ENCODE results near the gene MYLK4. TPM values are rescaled to one million over a fixed set of nuclear protein-coding genes. Genes with fewer than 3 reads are reported as not detected.
"Not testable (repeated sequence)": the region's sequence is repeated elsewhere in the genome, so short reads cannot be mapped to it uniquely, and the experiment has no call there.

The MYLK4 gene
- total RNA-seq, 1 experiment from 2014 or later, result 1.6 TPM

DNA sequence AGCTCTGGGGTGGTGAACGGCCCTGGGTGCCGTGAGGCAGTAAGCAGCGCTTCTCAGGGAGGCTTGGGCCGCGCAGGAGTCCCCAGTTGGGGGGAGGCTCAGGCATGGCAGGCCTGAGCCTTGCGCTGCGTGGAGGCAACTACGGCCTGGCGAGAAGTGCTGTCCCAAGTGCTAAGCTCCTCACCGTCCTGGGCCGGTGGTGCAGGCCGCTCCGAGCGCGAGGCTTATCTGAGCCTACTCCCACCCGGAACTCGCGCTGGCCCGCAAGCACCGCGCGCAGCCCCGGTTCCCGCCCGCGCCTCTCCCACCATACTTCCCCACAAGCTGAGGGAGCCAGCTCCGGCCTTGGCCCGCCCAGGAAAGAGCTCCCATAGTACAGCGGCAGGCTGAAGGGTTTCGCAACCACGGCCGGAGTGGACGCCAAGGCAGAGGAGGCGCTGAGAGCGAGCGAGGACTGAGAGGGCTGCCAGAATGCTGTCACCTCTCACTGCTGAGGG is 12.7 kb upstream of the MYLK4 start:
- Histone ChIP-seq H3F3A (ENCODE audit: insufficient read depth, low read depth) (peaks cover 6% of the 10 kb centered on the region), H3K79me2 (ENCODE audit: low read depth) (peaks cover 24% of the 10 kb centered on the region), H3K27ac (peak overlapping the region; percentile 63; the same call in 1 of the 2 replicates), H3K4me2 (peak overlapping the region; percentile 88), H3K4me3 (peak overlapping the region; percentile 67; the same call in 1 of the 2 replicates), H3K4me1 (replicated peaks; ENCODE audit: insufficient read depth) (peaks cover 7% of the 10 kb centered on the region), H3K36me3 (ENCODE audit: low read depth) (no peaks in the 10 kb centered on the region), H3K9me2 (ENCODE audit: insufficient read depth) (no peaks in the 10 kb centered on the region), H2AFZ (peak overlapping the region; percentile 84; the same call in 1 of the 2 replicates), H3K9me3 (ENCODE audit: insufficient read depth, low read depth) (no peaks in the 10 kb centered on the region), H3K27me3 (ENCODE audit: insufficient read depth, low read depth) (no peaks in the 10 kb centered on the region), H4K20me1 (ENCODE audit: insufficient read depth) (peaks cover 15% of the 10 kb centered on the region; the same call in 1 of the 2 replicates)
- POLR2A ChIA-PET (ENCODE audit: unreplicated experiment), result interaction anchor here (0.6 to 0.7 kb wide), 4 partner anchors 25 to 1037 kb away, joined by 3 to 7 read pairs (median 4); no protein-coding TSS in a partner anchor
- BruUV-seq (replicated peaks), result no TSS peak
- TF ChIP-seq, protein P1, sequence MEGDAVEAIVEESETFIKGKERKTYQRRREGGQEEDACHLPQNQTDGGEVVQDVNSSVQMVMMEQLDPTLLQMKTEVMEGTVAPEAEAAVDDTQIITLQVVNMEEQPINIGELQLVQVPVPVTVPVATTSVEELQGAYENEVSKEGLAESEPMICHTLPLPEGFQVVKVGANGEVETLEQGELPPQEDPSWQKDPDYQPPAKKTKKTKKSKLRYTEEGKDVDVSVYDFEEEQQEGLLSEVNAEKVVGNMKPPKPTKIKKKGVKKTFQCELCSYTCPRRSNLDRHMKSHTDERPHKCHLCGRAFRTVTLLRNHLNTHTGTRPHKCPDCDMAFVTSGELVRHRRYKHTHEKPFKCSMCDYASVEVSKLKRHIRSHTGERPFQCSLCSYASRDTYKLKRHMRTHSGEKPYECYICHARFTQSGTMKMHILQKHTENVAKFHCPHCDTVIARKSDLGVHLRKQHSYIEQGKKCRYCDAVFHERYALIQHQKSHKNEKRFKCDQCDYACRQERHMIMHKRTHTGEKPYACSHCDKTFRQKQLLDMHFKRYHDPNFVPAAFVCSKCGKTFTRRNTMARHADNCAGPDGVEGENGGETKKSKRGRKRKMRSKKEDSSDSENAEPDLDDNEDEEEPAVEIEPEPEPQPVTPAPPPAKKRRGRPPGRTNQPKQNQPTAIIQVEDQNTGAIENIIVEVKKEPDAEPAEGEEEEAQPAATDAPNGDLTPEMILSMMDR (conservative IDR thresholded peaks at IDR 0.05), result no peak
- no peak for TF ChIP-seq EZH2 (IDR thresholded peaks at IDR 0.05; ENCODE audit: low read depth)
- intact Hi-C loops (cut with micrococcal nuclease; ENCODE audit: unreplicated experiment), result loop anchor here (10.0 kb wide), 3 partner anchors 301 to 1169 kb away; partner anchors contain the start of gene RIPK1
- CTCF ChIA-PET, result interaction anchor here (0.6 kb wide), 1 partner anchor 174 kb away, joined by 3 read pairs; no protein-coding TSS in a partner anchor
- peak in 1 of 2 experiments; percentile 33 for DNase-seq

DNA sequence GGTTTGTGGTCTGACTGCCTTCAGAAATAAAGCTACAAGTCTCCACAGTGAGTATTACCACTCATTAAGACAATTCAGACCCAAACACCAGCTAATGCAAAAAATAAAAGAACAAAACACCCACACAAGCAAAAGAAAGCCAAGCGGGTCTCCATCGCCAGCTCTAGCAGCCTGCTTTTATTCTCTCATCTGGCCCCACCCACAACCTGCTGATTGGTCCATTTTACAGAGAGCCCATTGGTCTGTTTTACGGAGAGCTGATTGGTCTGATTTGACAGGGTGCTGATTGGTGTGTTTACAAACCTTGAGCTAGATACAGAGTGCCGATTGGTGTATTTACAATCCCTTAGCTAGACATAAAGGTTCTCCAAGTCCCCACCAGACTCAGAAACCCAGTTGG is 12.1 kb upstream of the MYLK4 start:
- H3K4me3 ChIP-seq; BruUV-seq (replicated peaks); H2AFZ ChIP-seq; H3K4me1 ChIP-seq (replicated peaks; ENCODE audit: insufficient read depth); DNase-seq; H4K20me1 ChIP-seq (ENCODE audit: insufficient read depth); H3K27me3 ChIP-seq (ENCODE audit: insufficient read depth, low read depth); H3K27ac ChIP-seq; H3K9me2 ChIP-seq (ENCODE audit: insufficient read depth); H3K36me3 ChIP-seq (ENCODE audit: low read depth); H3K4me2 ChIP-seq; H3K9me3 ChIP-seq (ENCODE audit: insufficient read depth, low read depth); H3F3A ChIP-seq (ENCODE audit: insufficient read depth, low read depth): not testable (repeated sequence)
- H3K79me2 ChIP-seq (ENCODE audit: low read depth), result peaks cover 19% of the 10 kb centered on the region
- POLR2A ChIA-PET (ENCODE audit: unreplicated experiment), result interaction anchor here (0.6 to 0.7 kb wide), 3 partner anchors 25 to 1037 kb away, joined by 3 to 7 read pairs (median 5); no protein-coding TSS in a partner anchor
- intact Hi-C loops (cut with micrococcal nuclease; ENCODE audit: unreplicated experiment), result loop anchor here (10.0 kb wide), 3 partner anchors 302 to 1168 kb away; partner anchors contain the start of gene RIPK1
- CTCF ChIA-PET, result interaction anchor here (0.6 kb wide), 1 partner anchor 173 kb away, joined by 3 read pairs; no protein-coding TSS in a partner anchor

- H3K36me3 ChIP-seq (ENCODE audit: low read depth), result no peaks in the 10 kb centered on the region
- POLR2A ChIA-PET (ENCODE audit: unreplicated experiment), result no interaction called here
- H3K4me1 ChIP-seq (replicated peaks; ENCODE audit: insufficient read depth), result no peaks in the 10 kb centered on the region
- no peaks in the 10 kb centered on the region for H3K9me2 ChIP-seq (ENCODE audit: insufficient read depth)
- intact Hi-C loops (cut with micrococcal nuclease; ENCODE audit: unreplicated experiment), result loop anchor here (10.0 kb wide), 3 partner anchors 304 to 1166 kb away; partner anchors contain the start of gene RIPK1
- CTCF ChIA-PET, result interaction anchor here (0.5 kb wide), 1 partner anchor 83 kb away, joined by 3 read pairs; no protein-coding TSS in a partner anchor
- peaks cover 2% of the 10 kb centered on the region for H3K79me2 ChIP-seq (ENCODE audit: low read depth)
- BruUV-seq (replicated peaks), result no TSS peak
- no peak overlapping the region for H3K4me3 ChIP-seq
- no peaks in the 10 kb centered on the region for H3K9me3 ChIP-seq (ENCODE audit: insufficient read depth, low read depth)
- TF ChIP-seq, protein P1 (conservative IDR thresholded peaks at IDR 0.05), result peak; percentile 59
- no peak for TF ChIP-seq EZH2 (IDR thresholded peaks at IDR 0.05; ENCODE audit: low read depth)
- H4K20me1 ChIP-seq (ENCODE audit: insufficient read depth), result no peaks in the 10 kb centered on the region
- H3F3A ChIP-seq (ENCODE audit: insufficient read depth, low read depth), result peaks cover 6% of the 10 kb centered on the region
- H2AFZ ChIP-seq, result no peak overlapping the region
- no peak overlapping the region for H3K4me2 ChIP-seq
- no peak overlapping the region for H3K27ac ChIP-seq
- no peak for DNase-seq
- no peaks in the 10 kb centered on the region for H3K27me3 ChIP-seq (ENCODE audit: insufficient read depth, low read depth)
Measured at GRCh38 chr6:2760882-2761842, 10.4 kb upstream of the MYLK4 start.
